KG1 (cell line): ENCODE measurements around the gene DGLUCY.
A peak's percentile ranks its signal among the peaks of the same experiment; 100 is the strongest.
"Not testable (repeated sequence)": the region's sequence is repeated elsewhere in the genome, so short reads cannot be mapped to it uniquely, and the experiment has no call there.

ENCODE experiments used
- DNase-seq: peaks from one replicate; lab custom pipeline; 2025; lab: John Stamatoyannopoulos, UW

The DGLUCY gene

DNA sequence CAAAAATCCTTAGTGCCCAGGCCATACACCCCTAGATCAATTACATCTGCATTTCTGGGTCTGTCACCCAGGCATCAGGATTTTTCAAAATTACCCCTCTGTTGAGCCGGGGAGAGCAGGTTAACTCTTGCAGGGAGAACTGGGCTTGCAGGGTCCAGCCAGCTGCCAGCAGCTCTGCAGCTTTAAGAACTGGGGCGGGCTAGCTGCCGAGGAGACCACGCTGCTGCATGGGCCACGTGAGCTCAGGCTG is at the start of gene DGLUCY:
TSS of gene DGLUCY (plus strand) at position 245 of the 250 bp plus-strand sequence. CDS start 46,222 bp downstream, outside the sequence.
- DNase-seq: peak; percentile 68

DNA sequence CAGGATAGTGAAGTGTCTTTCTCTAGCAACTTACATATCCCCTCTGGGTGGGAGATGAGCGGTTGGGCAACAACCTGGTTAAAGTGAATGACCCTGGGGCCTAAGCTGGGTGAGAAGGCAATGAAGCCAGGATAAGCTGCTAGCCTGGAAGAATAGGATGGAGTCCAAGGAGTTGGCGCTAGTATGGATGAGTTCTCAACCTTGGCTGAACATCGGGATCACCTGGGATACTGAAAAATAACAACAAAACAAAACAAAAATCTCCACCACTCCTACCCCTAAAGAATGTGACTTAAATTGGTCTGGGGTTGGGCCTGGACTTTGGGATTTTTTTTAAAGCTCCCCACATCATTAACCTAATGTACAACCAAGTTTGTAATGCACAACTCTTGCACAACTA is 48.6 kb upstream of the DGLUCY start:
- no peak for DNase-seq

DNA sequence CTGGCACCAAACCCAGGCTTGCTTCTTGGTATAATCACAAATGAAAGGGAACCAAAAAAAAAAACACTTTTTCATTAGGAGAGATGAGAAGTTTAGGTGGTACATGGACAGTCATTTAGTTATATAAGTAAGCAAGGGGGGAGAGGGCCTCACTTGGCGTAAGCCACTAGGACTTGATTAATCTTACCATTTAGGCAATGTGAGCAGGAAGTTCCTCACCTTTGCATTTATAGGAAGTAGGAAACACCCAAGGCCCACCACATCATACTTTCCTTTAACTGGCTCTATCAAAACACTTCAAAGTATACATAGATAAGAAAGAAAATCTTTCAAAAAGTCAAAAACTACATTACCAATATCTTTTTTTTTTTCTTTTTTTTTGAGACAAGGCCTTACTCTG is 46.7 kb upstream of the DGLUCY start:
- no peak for DNase-seq

GRCh38 chr14:91068642-91069041 is 45.2 kb upstream of the DGLUCY start:
- no peak for DNase-seq

- DNase-seq: no peak
Measured at GRCh38 chr14:91070572-91070971, 43.3 kb upstream of the DGLUCY start.

- DNase-seq: no peak
Measured at GRCh38 chr14:91075553-91075952, 38.3 kb upstream of the DGLUCY start.

GRCh38 chr14:91078095-91078737 is 35.7 kb upstream of the DGLUCY start:
- DNase-seq: no peak

GRCh38 chr14:91080071-91080470 is 33.8 kb upstream of the DGLUCY start:
- no peak for DNase-seq

GRCh38 chr14:91082282-91082681 is 31.6 kb upstream of the DGLUCY start:
- DNase-seq: no peak

DNA sequence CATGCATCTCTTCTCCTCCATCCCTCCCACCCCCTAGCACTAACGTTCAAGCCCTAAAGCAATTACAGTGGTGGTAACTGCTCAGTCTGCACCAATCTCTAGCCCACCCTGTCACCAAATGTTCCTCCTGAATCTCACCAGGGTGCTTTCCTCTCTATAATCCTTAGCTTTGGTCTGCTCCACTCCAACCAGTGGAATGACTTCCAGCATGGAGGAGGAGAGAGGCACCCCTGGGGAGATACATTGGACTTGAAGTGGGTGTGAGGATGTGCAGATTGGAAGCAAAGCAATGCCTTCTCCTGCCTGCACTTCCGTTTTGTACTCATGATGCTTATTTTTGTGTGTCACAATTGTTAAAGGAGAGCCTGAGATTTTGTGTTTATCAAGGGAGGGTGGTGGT is 29.4 kb upstream of the DGLUCY start:
- no peak for DNase-seq

GRCh38 chr14:91087470-91087869 is 26.4 kb upstream of the DGLUCY start:
- DNase-seq: not testable (repeated sequence)

DNA sequence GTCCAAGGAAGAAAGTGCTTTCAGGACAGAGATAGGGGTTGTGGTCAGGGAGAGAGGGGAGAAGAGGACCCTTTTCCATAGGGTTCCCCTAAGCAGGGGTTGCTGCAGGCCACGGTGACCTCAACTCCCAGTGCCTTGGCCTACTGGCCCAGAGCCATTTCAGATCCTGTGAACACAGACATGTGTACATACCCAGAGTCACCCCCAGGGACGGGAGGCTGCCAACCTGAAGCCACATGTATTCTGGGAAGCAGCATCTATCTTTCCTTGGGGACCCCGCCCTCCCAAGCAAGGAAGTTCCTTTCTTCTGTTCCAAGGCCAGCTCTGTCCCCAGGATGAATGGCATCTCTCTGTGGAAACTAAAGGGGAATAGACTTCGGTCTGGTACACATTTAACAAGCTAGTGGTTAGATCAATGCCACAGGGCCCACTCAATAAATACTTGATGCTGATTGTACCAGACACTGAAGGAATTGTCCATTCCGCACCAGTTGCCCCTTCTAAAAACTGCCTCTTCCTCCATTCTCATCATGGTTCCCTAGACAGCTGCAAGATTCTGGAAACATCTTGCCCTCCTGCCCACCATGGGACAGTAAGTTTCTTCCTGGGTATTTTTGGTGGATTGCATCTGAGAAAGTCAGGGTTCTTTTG is 25.2 kb upstream of the DGLUCY start:
- no peak for DNase-seq

- DNase-seq: no peak
Measured at GRCh38 chr14:91089958-91090535, 23.8 kb upstream of the DGLUCY start.

DNA sequence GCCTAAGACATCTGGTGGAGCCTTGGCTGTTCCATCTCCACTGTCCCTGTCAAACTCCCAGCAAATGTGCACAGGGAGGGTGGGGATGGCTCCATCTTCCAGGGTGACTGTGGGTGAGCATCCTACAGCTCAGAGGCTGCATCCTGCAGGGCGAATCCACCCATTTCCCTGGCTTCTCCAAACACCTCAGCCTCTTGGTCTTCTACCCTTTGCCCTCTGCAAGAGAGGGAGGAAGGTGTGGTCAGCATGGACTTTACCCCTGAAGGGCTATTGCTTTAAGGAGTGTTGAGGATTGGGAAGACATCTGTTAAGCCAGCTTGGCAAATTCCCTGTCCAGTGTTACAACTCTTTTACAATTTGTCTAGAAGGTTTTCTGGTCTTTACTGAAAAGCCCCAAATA is 23.1 kb upstream of the DGLUCY start:
- DNase-seq: no peak

DNA sequence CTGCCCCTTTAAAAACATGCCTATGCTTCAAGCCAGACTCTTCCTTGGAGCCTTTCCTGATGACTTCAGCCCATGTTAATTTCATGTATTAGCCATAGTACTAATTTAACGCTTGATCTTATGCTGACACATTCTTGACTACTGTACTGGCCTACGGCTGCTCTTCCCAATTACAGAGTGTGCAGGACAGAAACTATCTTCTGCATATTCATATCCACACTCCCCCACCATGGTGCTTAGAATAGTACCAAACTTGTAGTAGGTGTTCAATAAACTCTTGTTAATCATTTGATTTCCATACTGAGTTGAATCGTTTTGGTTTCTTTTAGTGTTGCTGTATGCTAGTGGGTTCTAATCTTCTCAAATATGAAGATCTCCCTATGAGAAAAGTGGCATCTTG is 21.8 kb upstream of the DGLUCY start:
- no peak for DNase-seq

DNA sequence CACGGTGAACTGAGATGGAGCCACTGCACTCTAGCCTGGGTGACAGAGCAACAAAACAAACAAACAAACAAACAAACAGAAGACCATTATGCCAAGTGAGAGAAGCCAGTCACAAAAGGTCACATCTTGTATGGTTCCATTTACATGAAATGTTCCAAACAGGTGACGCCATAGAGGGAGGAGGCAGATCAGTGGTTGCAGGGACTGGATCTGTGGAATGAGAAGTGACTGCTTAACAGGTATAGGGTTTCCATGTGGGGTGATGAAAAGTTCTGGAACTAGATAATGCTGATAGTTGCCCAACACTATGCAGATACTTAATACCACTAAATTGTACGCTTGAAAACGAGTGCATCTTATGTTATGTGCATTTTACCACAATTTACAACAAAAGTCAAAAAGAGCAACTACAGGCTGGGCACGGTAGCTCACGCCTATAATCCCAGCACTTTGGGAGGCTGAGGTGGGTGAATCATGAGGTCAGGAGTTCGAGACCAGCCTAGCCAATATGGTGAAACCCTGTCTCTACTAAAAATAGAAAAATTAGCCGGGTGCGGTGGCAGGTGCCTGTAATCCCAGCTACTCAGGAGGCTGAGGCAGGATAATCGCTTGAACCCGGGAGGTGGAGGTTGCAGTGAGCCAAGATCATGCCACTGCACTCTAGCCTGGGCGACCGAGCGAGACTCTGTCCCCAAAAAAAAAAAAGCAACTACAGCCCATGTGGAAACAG is 20.0 kb upstream of the DGLUCY start:
- not testable (repeated sequence) for DNase-seq

GRCh38 chr14:91094772-91095171 is 19.1 kb upstream of the DGLUCY start:
- DNase-seq: no peak

DNA sequence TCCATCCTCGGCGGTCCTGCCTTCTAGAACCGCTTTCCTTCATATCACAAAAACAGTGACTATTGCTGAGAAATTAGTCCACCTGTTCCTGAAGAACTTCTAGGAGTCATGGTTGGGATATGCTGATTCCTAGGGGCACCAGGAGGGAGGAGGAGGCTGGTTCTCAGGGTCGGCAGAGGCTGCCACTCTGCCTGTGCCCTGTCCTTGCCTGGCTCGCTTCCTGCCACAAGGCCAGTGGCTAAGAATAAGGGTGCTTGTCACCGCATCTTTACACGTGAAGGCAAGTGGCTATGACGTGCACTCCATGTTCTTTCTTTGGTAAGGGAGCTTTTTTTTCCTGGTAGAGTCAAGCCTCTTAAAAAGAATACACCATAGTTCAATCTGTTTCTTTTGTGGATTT is 18.7 kb upstream of the DGLUCY start:
- DNase-seq: no peak

DNA sequence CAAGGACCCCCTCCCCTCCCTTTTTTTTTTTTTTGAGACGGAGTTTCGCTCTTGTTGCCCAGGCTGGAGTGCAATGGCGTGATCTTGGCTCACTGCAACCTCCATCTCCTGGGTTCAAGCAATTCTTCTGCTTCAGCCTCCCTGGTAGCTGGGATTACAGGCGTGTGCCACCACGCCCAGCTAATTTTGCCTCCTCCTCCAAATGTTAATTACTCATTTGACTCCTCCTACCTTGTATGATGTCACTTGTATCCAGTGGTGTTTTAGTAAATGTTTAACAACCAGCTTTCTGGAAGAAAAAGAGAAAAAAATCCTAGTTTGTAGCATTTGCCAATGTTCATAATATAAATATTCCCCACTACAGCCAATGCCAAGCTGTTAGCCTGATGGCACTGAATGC is 16.2 kb upstream of the DGLUCY start:
- DNase-seq: not testable (repeated sequence)

GRCh38 chr14:91098591-91098990 is 15.3 kb upstream of the DGLUCY start:
- no peak for DNase-seq

DNA sequence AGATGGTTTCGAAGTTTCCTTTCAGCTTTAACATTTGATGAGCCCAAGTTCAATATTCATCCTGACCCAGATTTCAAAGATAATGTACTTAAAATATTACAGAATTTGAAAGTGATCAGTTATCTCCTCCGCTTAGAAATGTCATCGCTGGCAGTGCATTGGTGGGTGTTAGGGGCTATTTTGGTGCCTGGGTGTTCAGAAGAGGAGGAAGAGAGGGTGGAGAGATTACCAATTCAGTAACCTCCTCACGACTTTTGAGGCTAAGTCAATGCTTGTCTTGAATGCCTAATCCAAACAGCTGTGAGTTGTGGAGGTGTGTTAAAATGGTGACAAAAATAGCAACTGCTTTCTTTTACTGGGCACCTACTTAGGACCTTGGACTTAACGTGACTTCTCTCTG is 13.8 kb upstream of the DGLUCY start:
- no peak for DNase-seq

DNA sequence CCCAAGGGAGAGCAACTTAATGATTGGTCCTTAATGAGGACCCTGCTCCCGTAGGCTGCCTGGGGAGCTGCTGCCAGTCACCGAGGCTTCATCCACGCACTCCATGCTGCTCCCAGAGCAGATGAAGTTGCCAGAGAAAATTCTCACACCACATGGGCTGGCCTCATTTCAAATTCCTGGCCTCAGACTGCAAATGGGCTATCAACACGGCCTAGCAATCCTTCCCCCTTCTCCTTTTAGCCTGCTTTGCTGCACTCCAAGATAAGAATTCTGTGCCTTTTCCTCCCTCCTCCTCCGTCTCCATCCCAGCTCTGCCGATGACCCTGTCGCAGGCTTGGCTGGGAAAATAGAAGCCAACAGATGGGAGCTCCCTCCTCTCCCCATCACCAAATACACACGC is 10.8 kb upstream of the DGLUCY start:
- DNase-seq: no peak

DNA sequence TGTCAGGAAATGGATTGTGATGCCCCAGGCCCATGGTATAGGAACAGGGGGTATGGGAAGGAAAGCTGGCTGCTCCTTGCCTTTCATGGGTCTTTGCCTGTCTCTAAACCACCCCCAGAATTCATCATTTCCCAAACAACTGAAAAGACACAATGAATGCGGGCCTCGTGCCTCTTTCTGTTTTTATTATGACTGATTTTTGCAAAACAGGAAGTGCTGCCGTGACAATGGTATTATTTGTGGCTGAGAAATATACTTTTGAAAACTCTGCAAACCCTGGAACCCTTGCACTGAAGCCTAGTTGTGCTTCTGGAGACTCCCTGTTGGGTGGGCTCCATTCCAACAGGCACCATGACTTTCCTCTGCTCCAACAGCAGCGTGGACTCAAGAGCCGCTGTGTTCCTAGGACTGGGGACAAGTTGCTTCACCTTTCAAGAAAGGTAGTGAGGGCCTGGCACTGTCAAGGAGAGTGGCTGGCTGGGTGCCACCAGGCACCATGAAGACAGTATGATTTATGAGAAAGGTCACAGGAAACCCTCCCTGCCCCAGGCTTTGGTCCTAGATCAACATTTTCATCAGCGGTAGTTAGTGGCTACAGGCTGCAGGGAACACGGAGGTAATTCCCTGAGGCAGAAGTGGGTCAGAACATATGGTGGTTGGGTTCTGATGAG is 4.8 kb upstream of the DGLUCY start:
- peak; percentile 49 for DNase-seq
